Stomach (tissue), 4 donors: Measurements from ENCODE around the gene SLC2A4RG.

Experiments used
- EP300 ChIP-seq: sonication (generic); formaldehyde crosslinking; IDR thresholded peaks from one replicate; pipeline ENCODE4 v1.6.1; 2017; ENCODE audit warnings: antibody characterized with exemption
- POLR2A ChIP-seq, 4 donors: fragments of 450-650 bp; IDR thresholded peaks; one replicate each; pipeline ENCODE4 v1.6.1; 2016; ENCODE audit warnings: antibody characterized with exemption in 4 of 4, control low read depth in 2 of 4, mild to moderate bottlenecking in 1 of 4, moderate library complexity in 1 of 4

DNA sequence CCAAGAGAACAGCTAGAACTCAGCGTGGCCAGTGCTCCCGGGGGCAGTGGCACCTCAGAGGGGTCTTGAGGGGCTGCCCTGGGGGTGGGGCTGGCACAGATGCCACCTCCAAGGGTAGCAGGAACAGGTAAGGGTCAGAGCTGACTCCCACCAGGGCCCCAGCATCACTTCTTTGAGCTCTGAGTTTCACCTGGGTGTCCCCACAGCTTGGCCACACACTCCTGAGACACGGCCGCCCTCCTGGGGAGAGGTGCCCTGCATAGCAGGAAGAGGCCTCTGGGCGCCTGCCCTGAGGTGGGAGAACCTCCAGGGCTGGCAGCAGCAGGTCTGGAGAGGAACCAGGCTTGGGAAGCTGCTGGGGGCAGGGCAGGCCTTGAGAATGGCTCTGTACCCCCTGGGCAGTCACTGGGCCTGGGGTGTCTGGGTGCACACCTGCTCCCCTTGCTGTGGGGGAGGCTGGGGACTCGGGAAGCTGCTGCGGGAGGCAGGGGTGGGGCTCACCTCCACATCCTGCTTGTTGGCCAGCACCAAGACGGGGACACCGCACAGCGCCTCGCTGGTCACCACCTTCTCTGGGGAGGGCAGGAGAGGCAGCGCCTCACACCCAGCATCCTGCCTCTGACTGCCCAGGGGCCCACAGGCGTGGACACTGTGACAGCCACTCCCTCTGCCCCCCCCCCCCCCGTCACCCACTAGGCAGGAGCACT, 38.1 kb upstream of the SLC2A4RG start:
- TF ChIP-seq POLR2A (IDR thresholded peaks at IDR 0.05), result no peak
- TF ChIP-seq EP300, result no peak
